Glutamatergic neuron (in vitro differentiated cells): ENCODE data around the gene CHST11. TPM values are rescaled to one million over a fixed set of nuclear protein-coding genes. Genes with fewer than 3 reads are reported as not detected.
"Not testable (repeated sequence)": the region's sequence is repeated elsewhere in the genome, so short reads cannot be mapped to it uniquely, and the experiment has no call there.

Experiments used
- DNase-seq: peaks from one replicate; pipeline ENCODE4 v3.0.0; 2022
- H3K27ac Mint-ChIP-seq: one replicate; pipeline ENCODE4 v1.8.0; 2020; ENCODE audit warnings: mild to moderate bottlenecking, mixed read lengths, inconsistent platforms; ENCODE audit not compliant: unreplicated experiment
- H3K27me3 Mint-ChIP-seq: one replicate; pipeline ENCODE4 v1.8.0; 2020; ENCODE audit warnings: mild to moderate bottlenecking, moderate library complexity, mixed read lengths, inconsistent platforms; ENCODE audit not compliant: unreplicated experiment
- H3K36me3 Mint-ChIP-seq: one replicate; pipeline ENCODE4 v1.8.0; 2020; ENCODE audit warnings: mild to moderate bottlenecking, mixed read lengths, inconsistent platforms; ENCODE audit not compliant: unreplicated experiment
- H3K4me1 Mint-ChIP-seq: one replicate; pipeline ENCODE4 v1.8.0; 2020; ENCODE audit warnings: mild to moderate bottlenecking, low read depth, mixed read lengths, inconsistent platforms; ENCODE audit not compliant: unreplicated experiment
- H3K4me3 Mint-ChIP-seq: one replicate; pipeline ENCODE4 v1.8.0; 2020; ENCODE audit warnings: mild to moderate bottlenecking, mixed read lengths, inconsistent platforms; ENCODE audit not compliant: unreplicated experiment
- H3K9me3 Mint-ChIP-seq: one replicate; pipeline ENCODE4 v1.8.0; 2020; ENCODE audit warnings: mild to moderate bottlenecking, moderate library complexity, mixed read lengths, inconsistent platforms; ENCODE audit not compliant: unreplicated experiment
- total RNA-seq: library from RNA; stranded (reverse); fragmentation: NEBNext Ultra II Directional; extraction: Animal tissue kit (Norgen Biotek cat#: 25700); gene quantifications from one replicate; pipeline ENCODE4 v1.2.1, GENCODE V29; 2021; ENCODE audit not compliant: unreplicated experiment
- TF ChIP-seq, protein P1 (sequence below): fragments of 200-600 bp; sonication (generic); IDR thresholded peaks from one replicate; pipeline ENCODE4 v1.5.0; 2021; ENCODE audit not compliant: partially characterized antibody, unreplicated experiment

Gene CHST11
- total RNA-seq, 1 donor from 2014 or later = 11.5 TPM

DNA sequence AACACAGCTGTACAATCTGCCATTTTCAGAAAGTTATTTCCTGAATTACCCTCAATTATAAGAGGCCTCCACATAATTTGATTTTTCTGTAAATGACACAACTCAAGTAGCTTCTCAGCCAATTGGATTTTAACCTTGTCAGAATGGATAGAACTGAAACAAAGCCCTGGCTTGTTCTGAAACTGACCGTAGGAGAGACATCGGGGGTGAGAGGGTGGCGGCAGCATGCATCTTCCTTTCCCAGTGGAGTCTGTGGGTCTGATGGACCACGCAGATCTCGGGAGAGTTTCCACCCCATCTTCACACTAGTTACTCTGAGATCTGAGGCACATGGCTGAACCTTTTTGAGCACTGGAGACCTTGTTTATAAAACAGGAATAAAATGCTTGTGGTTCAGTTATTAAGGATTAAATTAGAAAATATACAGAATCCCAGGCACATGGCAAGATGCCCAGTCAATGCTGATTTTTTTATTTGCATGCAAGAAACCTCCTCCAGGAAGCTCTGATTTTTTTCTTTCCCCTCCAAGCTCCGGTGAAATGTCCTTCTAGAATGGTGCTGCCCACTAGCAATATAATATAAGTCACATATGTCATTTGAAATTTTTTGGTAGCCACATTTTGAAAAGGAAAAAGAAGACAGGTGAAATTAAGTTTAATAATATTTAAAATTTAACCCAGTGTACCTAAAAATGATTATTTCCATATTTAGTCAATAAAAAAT lies 153.9 kb downstream of the CHST11 start:
- no peaks in the 10 kb centered on the region for H3K36me3 Mint-ChIP-seq
- TF ChIP-seq, protein P1, sequence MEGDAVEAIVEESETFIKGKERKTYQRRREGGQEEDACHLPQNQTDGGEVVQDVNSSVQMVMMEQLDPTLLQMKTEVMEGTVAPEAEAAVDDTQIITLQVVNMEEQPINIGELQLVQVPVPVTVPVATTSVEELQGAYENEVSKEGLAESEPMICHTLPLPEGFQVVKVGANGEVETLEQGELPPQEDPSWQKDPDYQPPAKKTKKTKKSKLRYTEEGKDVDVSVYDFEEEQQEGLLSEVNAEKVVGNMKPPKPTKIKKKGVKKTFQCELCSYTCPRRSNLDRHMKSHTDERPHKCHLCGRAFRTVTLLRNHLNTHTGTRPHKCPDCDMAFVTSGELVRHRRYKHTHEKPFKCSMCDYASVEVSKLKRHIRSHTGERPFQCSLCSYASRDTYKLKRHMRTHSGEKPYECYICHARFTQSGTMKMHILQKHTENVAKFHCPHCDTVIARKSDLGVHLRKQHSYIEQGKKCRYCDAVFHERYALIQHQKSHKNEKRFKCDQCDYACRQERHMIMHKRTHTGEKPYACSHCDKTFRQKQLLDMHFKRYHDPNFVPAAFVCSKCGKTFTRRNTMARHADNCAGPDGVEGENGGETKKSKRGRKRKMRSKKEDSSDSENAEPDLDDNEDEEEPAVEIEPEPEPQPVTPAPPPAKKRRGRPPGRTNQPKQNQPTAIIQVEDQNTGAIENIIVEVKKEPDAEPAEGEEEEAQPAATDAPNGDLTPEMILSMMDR = no peak
- peak overlapping the region; percentile 59 for H3K27ac Mint-ChIP-seq
- peaks cover 5% of the 10 kb centered on the region for H3K27me3 Mint-ChIP-seq
- peaks cover 2% of the 10 kb centered on the region for H3K9me3 Mint-ChIP-seq
- no peak for DNase-seq
- peaks cover 29% of the 10 kb centered on the region for H3K4me1 Mint-ChIP-seq
- peak overlapping the region; percentile 26 for H3K4me3 Mint-ChIP-seq

DNA sequence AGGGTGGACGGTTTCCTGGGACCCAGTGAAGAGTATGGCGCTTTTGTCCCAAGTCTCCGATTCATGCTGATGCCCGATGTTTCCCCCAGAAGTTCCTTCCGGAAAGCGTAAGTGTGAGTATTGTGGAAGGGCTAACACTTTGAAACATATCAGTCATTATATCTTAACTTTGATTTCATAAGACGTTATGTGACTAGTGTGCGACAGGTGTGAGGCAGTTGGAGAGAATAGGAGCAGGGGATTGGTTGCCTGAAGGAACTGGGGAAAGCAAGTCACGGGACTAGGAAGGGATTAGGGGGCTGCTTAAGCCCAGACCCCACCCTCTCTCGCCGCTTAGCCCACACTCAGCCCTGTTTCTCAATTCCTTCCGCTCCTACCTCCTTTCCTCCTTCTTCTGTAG lies 154.9 kb downstream of the CHST11 start:
- H3K36me3 Mint-ChIP-seq = no peaks in the 10 kb centered on the region
- peaks cover 2% of the 10 kb centered on the region for H3K9me3 Mint-ChIP-seq

DNA sequence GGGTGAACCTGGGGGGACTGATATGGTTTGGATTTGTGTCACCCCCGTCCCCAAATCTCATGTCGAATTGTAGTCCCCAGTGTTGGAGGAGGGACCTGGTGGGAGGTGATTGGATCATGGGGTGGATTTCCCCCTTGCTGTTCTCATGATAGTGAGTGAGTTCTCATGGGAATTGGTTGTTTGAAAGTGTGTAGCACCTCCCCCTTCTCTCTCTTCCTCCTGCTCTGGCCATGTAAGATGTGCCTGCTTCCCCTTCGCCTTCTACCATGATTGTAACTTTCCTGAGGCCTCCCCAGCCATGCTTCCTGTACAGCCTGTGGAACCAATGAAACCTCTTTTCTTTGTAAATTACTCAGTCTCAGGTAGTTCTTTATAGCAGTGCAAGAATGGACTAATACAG lies 156.6 kb downstream of the CHST11 start:
- H3K4me1 Mint-ChIP-seq = peaks cover 25% of the 10 kb centered on the region
- not testable (repeated sequence) for DNase-seq, H3K4me3 Mint-ChIP-seq, H3K27me3 Mint-ChIP-seq, H3K36me3 Mint-ChIP-seq, H3K9me3 Mint-ChIP-seq, H3K27ac Mint-ChIP-seq

More for the DNA sequence above, 154.9 kb downstream of the CHST11 start:
- TF ChIP-seq, protein P1 = no peak
- H3K4me3 Mint-ChIP-seq = no peak overlapping the region
- DNase-seq = no peak
- H3K4me1 Mint-ChIP-seq = peaks cover 27% of the 10 kb centered on the region
- H3K27ac Mint-ChIP-seq = no peak overlapping the region
- H3K27me3 Mint-ChIP-seq = peaks cover 2% of the 10 kb centered on the region

DNA sequence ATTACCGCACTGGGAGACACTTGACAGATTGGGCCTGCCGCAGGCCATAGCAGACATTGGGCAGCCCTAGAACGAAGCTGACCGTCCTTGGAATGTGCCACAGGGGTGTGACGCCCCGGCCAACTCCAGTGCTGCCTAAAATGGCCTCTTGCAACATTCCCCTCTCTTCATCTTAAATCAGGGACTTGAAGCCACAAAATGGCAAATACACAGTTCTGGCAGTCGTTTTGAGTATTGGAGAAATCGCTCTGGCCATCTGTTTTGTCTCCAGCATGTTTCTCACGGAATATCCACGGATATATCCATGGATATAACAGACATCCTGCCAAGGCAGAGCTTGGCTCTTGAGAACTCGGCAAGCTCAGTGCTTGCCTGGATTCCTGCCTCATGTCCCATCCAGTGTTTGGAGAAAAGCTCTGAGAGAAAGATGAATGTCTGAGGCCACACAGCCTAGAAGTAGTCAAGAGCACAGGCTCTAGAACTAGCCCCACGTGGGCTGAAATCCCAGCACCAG lies 158.4 kb downstream of the CHST11 start:
- Mint-ChIP-seq H3K9me3 (no peaks in the 10 kb centered on the region), H3K27me3 (peaks cover 4% of the 10 kb centered on the region), H3K27ac (no peak overlapping the region), H3K4me3 (no peak overlapping the region), H3K36me3 (no peaks in the 10 kb centered on the region), H3K4me1 (peaks cover 11% of the 10 kb centered on the region)
- TF ChIP-seq, protein P1 = no peak
- no peak for DNase-seq

DNA sequence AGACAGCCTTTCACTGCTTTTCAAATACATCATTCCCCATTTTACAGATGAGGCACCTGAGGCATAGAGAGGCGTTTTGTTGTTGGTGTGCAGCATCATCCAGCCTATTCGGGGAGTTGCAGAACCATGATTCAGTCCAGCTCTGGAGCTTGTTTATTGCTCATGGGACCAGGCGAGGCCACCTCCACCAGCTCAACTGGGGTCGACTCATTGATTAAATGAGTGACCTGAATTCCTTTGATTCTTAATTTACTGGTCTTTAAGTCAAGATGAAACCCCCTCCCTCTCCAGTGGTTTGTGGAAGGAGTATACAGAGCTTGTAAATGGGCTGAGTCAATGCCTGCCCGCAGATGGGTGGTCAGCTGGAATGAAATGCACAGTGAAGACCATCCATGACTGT lies 161.9 kb downstream of the CHST11 start:
- Mint-ChIP-seq H3K9me3 (no peaks in the 10 kb centered on the region), H3K36me3 (no peaks in the 10 kb centered on the region), H3K27me3 (peaks cover 4% of the 10 kb centered on the region), H3K4me1 (peaks cover 11% of the 10 kb centered on the region), H3K4me3 (no peak overlapping the region), H3K27ac (no peak overlapping the region)
- TF ChIP-seq, protein P1 = no peak
- DNase-seq = no peak
